NB4 (cell line): ENCODE results near the gene MAB21L2.

Experiments used
- CTCF ChIP-seq: IDR thresholded peaks from one replicate; pipeline ENCODE4 v1.5.1; 2012; ENCODE audit warnings: low read depth, low read length
- POLR2A ChIP-seq: IDR thresholded peaks from 2 replicates; pipeline ENCODE4 v1.6.1; 2011; ENCODE audit warnings: mild to moderate bottlenecking; ENCODE audit not compliant: insufficient read length; ENCODE audit errors: extremely low read depth
- TF ChIP-seq, protein P1 (sequence below): IDR thresholded peaks from 2 replicates; pipeline ENCODE4 v1.6.1; 2011; ENCODE audit warnings: low read depth, low read length

DNA sequence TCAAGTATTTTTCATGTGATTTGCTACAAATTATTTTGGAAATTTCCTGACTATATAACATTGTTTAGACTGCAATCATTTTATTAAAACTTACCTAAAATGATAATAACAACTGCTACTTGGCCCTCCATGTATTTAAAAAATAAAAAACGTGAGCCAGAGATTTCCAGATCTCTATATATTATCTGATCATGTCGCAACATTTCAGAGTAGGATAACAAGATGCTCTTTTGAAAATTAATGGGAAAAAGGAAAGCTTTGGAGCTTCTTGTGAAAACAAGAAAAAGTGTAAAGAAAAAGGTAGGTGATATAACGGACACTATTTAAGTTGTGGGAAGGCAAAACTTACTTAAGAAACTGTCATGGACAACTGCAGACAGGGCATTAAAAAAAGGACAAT, 14.9 kb upstream of the MAB21L2 start:
- TF ChIP-seq CTCF, result no peak
- TF ChIP-seq POLR2A, result no peak
- TF ChIP-seq, protein P1, sequence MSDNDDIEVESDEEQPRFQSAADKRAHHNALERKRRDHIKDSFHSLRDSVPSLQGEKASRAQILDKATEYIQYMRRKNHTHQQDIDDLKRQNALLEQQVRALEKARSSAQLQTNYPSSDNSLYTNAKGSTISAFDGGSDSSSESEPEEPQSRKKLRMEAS, result no peak
